K562 (cell line): ENCODE measurements around the gene IL20RA. TPM values are rescaled to one million over a fixed set of nuclear protein-coding genes. Genes with fewer than 3 reads are reported as not detected.

ENCODE experiments used
- ATAC-seq: fragments of 200-7000 bp; cut with Tn5 transposase; 3 replicates; pipeline ENCODE4 v1.9.1; 2020; ENCODE audit warnings: moderate library complexity
- BruUV-seq: library from RNA; stranded (reverse); fragments of 400-500 nt; replicated peaks from 2 replicates; lab custom pipeline; 2021; lab: Mats Ljungman, UMichigan
- CTCF ChIA-PET: fragments of 300-600 bp; formaldehyde crosslinking; extraction: SDS; loops from one replicate; lab custom pipeline; 2021; ENCODE audit warnings: low intra/inter-chr PET ratio; lab: Yijun Ruan, JAX
- POLR2A ChIA-PET: fragments of 300-600, 350-650 bp; sonication (Branson Sonifier 250); formaldehyde crosslinking; extraction: SDS; loops from one replicate; lab custom pipeline; 2021; ENCODE audit warnings: antibody characterized with exemption, inconsistent platforms; lab: Yijun Ruan, JAX
- DNase-seq, 4 experiments: peaks; one replicate each; pipeline versions ENCODE4 v3.0.0 to v3.0.0-alpha.2; 2011 to 2018; ENCODE audit warnings: low spot score in 3 of 4, mixed read lengths in 3 of 4; ENCODE audit errors: extremely low read depth in 1 of 4
- FAIRE-seq: peaks from 2 replicates; lab custom pipeline; 2011; peaks lifted over from hg19 to GRCh38; lab: Jason Lieb, UNC
- H2AFZ ChIP-seq: 2 replicates; pipeline ENCODE4 v1.6.0; 2011; ENCODE audit warnings: low read depth, low read length, control low read depth, inconsistent platforms
- H3K27ac ChIP-seq: fragments of 200-600 bp; 3 replicates; pipeline ENCODE4 v1.8.0; 2011; ENCODE audit warnings: low read depth, mild to moderate bottlenecking, control low read depth, inconsistent platforms, low read length, moderate library complexity, mixed read lengths; ENCODE audit errors: extremely low read depth
- H3K27me3 ChIP-seq, 2 experiments: fragments of 300-600 bp in 1 of 2; 2 replicates in 1 of 2; 3 replicates in 1 of 2; pipeline versions ENCODE4 v1.6.0 to v1.8.0; 2011; ENCODE audit warnings: inconsistent platforms in 2 of 2, low read length in 2 of 2, mild to moderate bottlenecking in 1 of 2, mixed read lengths in 1 of 2, moderate library complexity in 1 of 2; ENCODE audit not compliant: control insufficient read depth in 2 of 2, insufficient read depth in 2 of 2
- H3K36me3 ChIP-seq: fragments of 300-600 bp; 3 replicates; pipeline ENCODE4 v1.8.0; 2011; ENCODE audit warnings: mild to moderate bottlenecking, low read length, inconsistent platforms; ENCODE audit not compliant: control insufficient read depth, insufficient read depth
- H3K4me1 ChIP-seq, 2 experiments: fragments of 200-600 bp in 1 of 2; replicated peaks in 1 of 2; 2 replicates in 1 of 2; 3 replicates in 1 of 2; pipeline versions ENCODE4 v1.5.1 to v1.8.0; 2011; ENCODE audit warnings: inconsistent platforms in 2 of 2, low read length in 2 of 2, mild to moderate bottlenecking in 1 of 2, mixed read lengths in 1 of 2, moderate library complexity in 1 of 2; ENCODE audit not compliant: control insufficient read depth in 2 of 2, insufficient read depth in 2 of 2
- H3K4me2 ChIP-seq: 2 replicates; pipeline ENCODE4 v1.6.1; 2011; ENCODE audit warnings: low read length, control low read depth, inconsistent platforms, mixed read lengths; ENCODE audit not compliant: insufficient read depth
- H3K4me3 ChIP-seq: fragments of 200-600 bp; sonication (generic), shearing (Covaris generic); 2 replicates; pipeline ENCODE4 v1.5.1; 2016; ENCODE audit warnings: control low read depth, inconsistent platforms
- H3K79me2 ChIP-seq: fragments of 200-600 bp; 3 replicates; pipeline ENCODE4 v1.8.0; 2011; ENCODE audit warnings: low read length, inconsistent platforms; ENCODE audit not compliant: control insufficient read depth, insufficient read depth
- H3K9ac ChIP-seq, 2 experiments: 2 replicates each; pipeline versions ENCODE4 v1.6.0 to v1.6.1; 2011; ENCODE audit warnings: low read depth in 2 of 2, low read length in 2 of 2, control low read depth in 1 of 2, inconsistent platforms in 1 of 2, mild to moderate bottlenecking in 1 of 2, mixed read lengths in 1 of 2; ENCODE audit not compliant: insufficient read depth in 1 of 2
- H3K9me1 ChIP-seq: one replicate; pipeline ENCODE4 v1.6.0; 2011; ENCODE audit warnings: inconsistent platforms, mild to moderate bottlenecking, low read length, moderate library complexity; ENCODE audit not compliant: control insufficient read depth, insufficient read depth
- H3K9me3 ChIP-seq: replicated peaks from 2 replicates; pipeline ENCODE4 v1.5.1; 2011; ENCODE audit warnings: low read depth, low read length, inconsistent platforms; ENCODE audit not compliant: control insufficient read depth, insufficient read depth
- H4K20me1 ChIP-seq: replicated peaks from 2 replicates; pipeline ENCODE4 v1.6.1; 2011; ENCODE audit warnings: low read length, inconsistent platforms, mixed read lengths; ENCODE audit not compliant: control insufficient read depth, insufficient read depth
- ARID4B ChIP-seq: sonication (generic); formaldehyde crosslinking; IDR thresholded peaks from 2 replicates; pipeline ENCODE4 v1.8.0; 2022; ENCODE audit warnings: mild to moderate bottlenecking, missing genetic modification reagents
- HNRNPLL ChIP-seq: fragments of 200-400 bp; formaldehyde crosslinking; IDR thresholded peaks from 2 replicates; pipeline ENCODE4 v1.6.1; 2017; ENCODE audit warnings: low read length, low read depth, mild to moderate bottlenecking; ENCODE audit not compliant: poor library complexity, severe bottlenecking
- POLR2A ChIP-seq: fragments of 450-650 bp; conservative IDR thresholded peaks from 2 replicates; pipeline ENCODE4 v1.6.1; 2016
- SNIP1 ChIP-seq: fragments of 450-650 bp; IDR thresholded peaks from 2 replicates; pipeline ENCODE4 v1.7.1; 2017; ENCODE audit warnings: low read depth, mild to moderate bottlenecking
- TCF3 ChIP-seq: sonication (generic); formaldehyde crosslinking; IDR thresholded peaks from 2 replicates; pipeline ENCODE4 v1.4.0; 2020; ENCODE audit warnings: mild to moderate bottlenecking, missing genetic modification reagents
- ZNF318 ChIP-seq, 2 experiments: fragments of 450-650 bp; IDR thresholded peaks; 2 replicates each; pipeline ENCODE4 v1.6.1; 2016; ENCODE audit warnings: mild to moderate bottlenecking in 2 of 2, borderline replicate concordance in 1 of 2, low read depth in 1 of 2, moderate library complexity in 1 of 2
- WGBS: fragments of 100-300 bp; shearing (Covaris generic); methylation state at CpG from one replicate; pipeline ENCODE4 v1.1.6; 2016; ENCODE audit warnings: low coverage, mixed read lengths; ENCODE audit not compliant: insufficient coverage; ENCODE audit errors: missing lambda C conversion rate; 5-methylcytosine and 5-hydroxymethylcytosine counted together
- in situ Hi-C: fragments of 300-500 bp; cut with MboI; formaldehyde crosslinking; loops from 4 replicates; pipeline ENCODE4 v1.15.0; 2018; ENCODE audit warnings: inconsistent platforms, mixed read lengths
- intact Hi-C: fragments of 100-400 bp; cut with micrococcal nuclease; formaldehyde crosslinking; loops from 2 replicates; pipeline ENCODE4 v1.14.2; 2022
- polyA plus RNA-seq, 8 experiments: library from polyadenylated mRNA; depleted of rRNA in 4 of 8; stranded (reverse) in 5 of 8; unstranded in 3 of 8; fragments of >200 nt; fragmentation: Nextera tagmentation in 2 of 8; fragmentation: Illumina TruSeq in 1 of 8; extraction: Ambion mirVana in 2 of 8; extraction: Trizol in 1 of 8; gene quantifications; 2 replicates each; pipeline versions ENCODE4 v1.2.1 to v1.2.3, GENCODE V29; 2011 to 2014; ENCODE audit warnings: inconsistent platforms in 1 of 8, missing spikeins in 1 of 8
- total RNA-seq, 7 experiments: library from RNA; depleted of rRNA in 6 of 7; stranded (reverse); fragments of >200 nt in 6 of 7; fragmentation: Illumina TruSeq in 2 of 7; extraction: Trizol in 2 of 7; gene quantifications; 2 replicates each; pipeline versions ENCODE4 v1.2.1 to v1.2.3, GENCODE V29; 2011 to 2021; ENCODE audit warnings: low replicate concordance in 1 of 7

IL20RA gene
- total and polyA plus RNA-seq, 9 of the 15 experiments (the other 6 are each of a cell fraction or from before 2014, with no cell fraction given) = not detected

- Histone ChIP-seq H3K4me2 (no peak overlapping the region), H3K4me3 (no peak overlapping the region), H3K27me3 (peaks cover 3 to 14% of the 10 kb centered on the region in 2 experiments), H2AFZ (peak overlapping the region; percentile 46; the same call in 1 of the 2 replicates), H3K4me1 (peaks cover 4 to 5% of the 10 kb centered on the region in 2 experiments; a peak in 3 of 5 replicates), H3K27ac (no peak overlapping the region), H3K9me1 (no peaks in the 10 kb centered on the region), H3K9ac (no peak overlapping the region), H3K36me3 (no peaks in the 10 kb centered on the region), H4K20me1 (peaks cover 3% of the 10 kb centered on the region; the same call in 1 of the 2 replicates), H3K79me2 (no peaks in the 10 kb centered on the region), H3K9me3 (no peaks in the 10 kb centered on the region)
- intact Hi-C loops = no loop called here
- no TSS peak for BruUV-seq
- FAIRE-seq = no peak
- POLR2A ChIA-PET = interaction anchor here (0.5 kb wide), 2 partner anchors 31 to 700 kb away, joined by 3 to 4 read pairs; no protein-coding TSS in a partner anchor
- DNase-seq = peak in 1 of 4 experiments; percentile 23
- CTCF ChIA-PET = no interaction called here
- peak; percentile 68 for ATAC-seq
- 17% methylated on average over 14 of the region's 14 CpGs for WGBS
- in situ Hi-C loops = no loop called here
- TF ChIP-seq TCF3 (CRISPR knock-in tag) = peak; percentile 55
- no peak for TF ChIP-seq POLR2A
- no peak for TF ChIP-seq ZNF318 (IDR thresholded peaks at IDR 0.05; ENCODE audit: borderline replicate concordance in 1 of 2, low read depth in 1 of 2)
- no peak for TF ChIP-seq SNIP1
- no peak for TF ChIP-seq HNRNPLL
- TF ChIP-seq ARID4B = no peak
These were observed 87.9 kb downstream of the IL20RA start for GRCh38 chr6:136956590-136957544.
